CMK (cell line): Measurements from ENCODE around the gene KCNQ2.

Experiments used
- DNase-seq: peaks from one replicate; pipeline ENCODE4 v3.0.0-alpha.2; 2010; ENCODE audit warnings: low read depth

Gene KCNQ2

DNA sequence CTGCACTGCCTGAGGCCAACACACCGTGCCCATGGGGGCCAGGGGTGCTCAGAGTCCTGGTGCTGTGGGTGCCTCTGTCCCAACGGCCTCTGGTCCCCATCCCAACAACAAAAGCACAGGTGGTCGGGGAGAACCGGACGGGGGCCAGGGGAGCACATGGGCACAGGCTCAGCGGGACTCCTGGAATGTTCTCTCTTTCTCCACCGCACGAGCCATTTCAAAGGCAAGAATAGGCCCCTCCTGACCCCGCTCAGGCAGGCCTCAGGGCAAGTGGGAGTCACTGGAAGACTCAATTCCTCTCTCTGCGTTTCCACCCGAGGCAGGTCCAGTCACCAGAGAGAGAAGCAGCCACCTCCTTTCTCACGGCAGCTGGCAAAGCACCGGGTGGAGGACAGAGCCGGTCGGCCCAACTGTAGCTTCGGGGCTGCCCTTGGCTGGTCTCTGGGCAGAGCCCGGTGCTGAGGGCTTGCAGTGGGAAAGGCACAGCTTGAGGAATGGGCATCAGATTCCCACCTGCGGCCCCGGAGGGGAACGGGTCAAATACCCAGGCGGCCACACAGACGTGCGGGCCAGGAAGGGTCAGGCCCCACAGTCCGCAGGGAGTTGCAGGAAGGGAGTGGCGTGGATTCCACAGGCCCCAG, 55.2 kb downstream of the KCNQ2 start:
- DNase-seq = no peak

DNA sequence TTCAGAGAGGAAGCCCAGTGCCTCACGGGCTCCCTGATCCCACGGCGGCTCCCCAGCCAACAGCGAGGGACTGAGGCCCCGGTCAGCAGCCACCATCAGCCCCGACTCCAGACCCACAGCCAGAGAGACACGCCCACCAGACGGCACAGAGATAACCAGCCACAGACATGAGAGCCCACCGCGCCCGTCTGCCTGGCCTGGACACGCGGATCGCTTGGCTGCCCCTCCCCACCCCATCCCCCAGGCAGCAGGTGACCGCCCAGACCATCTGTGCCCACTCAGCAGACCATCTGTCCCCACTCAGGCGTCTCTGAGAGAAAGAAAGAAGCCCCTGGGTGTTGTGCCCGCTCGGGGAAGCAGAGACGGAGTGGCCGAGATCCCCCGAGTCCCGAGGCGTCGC, 55.8 kb downstream of the KCNQ2 start:
- no peak for DNase-seq

DNA sequence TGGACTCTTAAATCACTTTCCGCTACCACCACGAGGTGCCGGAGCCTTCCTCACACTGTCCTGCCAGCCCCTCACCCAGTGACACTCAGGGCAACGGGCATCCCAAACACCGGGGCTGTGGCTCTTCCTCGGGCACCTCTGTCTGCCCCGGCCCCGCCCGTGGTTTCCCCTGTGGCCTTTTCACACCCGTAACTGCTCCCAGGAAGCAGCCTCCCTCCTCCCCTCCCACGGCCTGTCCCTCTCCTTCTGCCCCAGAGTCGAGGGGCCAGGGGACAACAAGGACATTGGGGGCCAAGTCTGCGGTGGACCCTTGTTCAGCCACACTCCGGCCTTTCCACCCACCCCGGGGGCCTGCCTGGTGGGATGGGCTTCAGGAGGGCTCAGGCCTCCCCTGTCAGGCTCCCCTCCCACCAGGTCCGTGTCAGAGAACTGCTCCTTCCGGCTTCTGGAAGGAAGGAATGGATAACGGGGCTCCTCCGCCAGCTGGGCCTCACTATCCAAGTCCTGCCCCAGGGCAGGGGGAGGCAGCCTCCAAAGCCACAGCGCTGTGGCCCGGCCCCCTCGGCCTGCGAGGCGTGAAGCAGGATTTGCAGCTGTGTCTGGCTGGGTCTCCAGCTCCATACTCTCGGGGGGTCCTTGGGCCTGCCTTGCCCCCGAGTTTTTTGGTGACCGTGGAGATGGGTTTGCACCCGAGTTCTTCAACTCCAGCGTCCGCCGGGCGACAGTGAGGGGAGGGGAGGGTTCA, 56.6 kb downstream of the KCNQ2 start:
- DNase-seq = no peak

DNA sequence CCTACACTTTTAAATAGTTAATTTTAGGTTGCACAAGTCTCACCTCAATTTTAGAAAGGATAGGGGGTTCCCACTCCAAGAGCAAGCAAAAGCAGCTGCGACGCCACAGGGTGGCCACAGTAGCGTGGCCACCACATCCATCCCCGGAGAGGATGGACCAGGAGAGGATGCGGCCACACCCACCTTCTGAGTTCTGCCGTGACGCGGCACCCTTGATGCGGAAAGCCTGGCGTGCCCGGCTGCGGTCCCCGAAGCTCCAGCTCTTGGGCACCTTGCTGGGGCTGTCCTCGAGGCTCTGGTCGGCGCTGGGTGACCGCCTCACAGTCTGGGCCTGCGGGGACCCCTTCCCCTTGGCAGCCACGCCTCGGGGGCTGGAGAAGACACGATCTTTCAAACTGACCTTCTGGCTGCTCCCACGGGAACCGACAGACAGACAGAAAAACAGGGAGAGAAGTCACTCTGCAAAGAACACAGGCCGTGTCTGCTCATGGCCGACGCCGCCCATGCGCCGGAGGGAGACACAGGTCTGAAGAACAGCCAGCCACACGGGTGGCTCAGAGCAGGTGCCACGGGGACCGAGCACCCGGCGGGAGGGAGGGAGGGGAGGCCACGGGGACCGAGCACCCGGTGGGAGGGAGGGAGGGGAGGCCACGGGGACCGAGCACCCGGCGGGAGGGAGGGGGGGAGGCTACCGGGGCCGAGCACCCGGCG, 57.6 kb downstream of the KCNQ2 start:
- DNase-seq = no peak

DNA sequence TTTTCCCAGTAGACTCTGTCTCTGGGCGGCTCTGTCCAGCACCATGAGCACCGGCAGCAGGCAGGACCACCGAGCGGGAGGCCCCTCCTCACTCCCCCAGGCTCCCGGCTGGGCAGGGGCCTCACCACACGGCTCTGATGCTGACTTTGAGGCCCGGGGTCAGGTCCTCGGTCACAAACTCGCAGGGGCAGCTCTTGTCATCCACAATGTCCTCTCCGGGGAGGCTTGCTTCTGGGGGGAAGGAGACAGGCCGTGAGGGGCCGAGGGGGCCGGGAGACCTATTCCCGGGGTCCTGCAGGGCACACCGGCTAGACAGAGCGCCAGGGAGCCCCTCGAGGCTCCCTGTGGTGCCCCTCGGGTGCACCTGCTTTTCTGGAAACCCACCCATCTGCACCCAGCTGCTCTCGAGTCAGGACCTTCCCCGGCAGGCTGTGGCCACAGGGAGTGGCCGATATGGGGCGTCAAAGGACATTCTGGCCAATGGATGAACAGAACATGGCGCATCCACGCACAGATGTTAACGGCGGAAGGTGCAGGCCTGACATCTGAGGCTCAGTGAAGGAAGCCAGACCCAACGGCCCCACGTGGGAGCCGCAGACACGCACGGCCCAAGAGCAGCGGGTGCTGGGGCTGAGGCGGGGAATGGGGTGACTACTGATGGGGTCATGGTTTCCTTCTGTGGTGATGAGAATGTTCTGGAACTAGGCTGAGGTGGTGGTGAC, 58.3 kb downstream of the KCNQ2 start:
- no peak for DNase-seq

DNA sequence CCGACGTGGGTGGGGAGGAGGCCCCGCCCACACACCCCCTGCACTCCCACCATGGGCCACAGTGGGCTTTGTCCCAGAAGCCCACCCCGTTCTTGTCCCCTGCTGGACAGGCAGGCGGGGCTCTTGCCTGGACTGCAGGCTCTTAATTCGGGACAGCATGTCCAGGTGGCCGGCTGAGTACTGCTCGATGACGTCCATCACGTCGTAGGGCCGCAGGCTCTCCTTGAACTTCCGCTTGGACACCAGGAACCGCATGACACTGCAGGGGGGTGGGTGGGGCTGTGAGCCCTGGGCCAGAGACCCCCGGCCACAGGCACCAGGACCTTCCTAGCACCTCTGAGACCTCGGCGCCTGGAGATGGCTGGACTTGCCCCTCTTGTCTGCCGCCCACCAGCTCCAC, 59.1 kb downstream of the KCNQ2 start:
- no peak for DNase-seq

DNA sequence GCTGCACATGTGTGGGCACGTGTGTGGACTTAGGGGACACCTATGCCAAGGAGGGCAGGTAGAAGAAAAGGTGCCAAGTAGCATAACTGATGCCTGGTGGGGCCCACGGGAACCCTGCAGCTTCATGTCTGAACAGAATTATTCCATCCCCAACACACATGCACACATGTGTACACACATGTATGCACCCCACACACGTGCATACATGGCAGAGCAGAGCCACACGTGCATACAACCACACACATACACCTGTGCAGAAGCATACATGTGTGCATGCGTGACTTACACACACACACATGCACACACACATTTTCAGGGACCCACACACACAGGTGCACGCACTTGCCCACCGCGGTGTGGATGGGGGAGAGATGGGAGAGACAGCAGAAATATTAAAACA, 59.6 kb downstream of the KCNQ2 start:
- no peak for DNase-seq

DNA sequence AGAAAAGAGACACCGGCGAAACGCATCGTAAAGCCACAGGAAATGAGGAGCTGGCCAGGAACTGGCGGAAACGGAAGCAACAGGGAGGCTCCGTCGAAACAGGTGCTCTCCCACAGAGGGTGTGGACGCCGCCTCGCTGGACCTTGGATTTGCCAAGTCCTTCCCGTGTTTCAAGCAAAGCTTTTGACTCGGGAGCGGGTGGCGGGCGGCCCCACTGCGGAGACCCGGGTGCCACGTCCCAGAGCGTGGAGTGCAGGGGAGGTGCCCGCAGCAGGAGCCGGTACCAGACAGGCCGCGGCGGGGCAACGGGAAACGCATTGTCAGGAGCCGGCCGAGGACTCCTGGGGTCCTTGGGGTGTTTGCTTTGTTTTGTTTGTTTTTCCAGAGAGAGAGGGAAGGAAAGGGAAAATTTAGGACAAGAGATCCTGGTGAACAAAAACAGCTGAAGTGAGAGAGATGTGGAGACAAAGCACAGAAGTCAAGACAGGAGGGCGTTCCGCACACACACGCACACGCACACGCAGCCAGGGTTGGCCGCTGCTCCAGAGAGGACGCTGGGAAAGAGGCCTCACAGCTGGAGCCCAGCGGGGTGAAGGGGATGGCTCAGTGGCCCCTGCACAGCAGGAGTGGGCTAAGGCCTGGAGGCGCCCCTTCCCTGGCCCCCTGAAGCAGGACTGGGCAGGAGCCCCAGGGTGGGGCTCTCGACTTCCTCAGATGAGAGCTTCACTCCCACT, 60.4 kb downstream of the KCNQ2 start:
- DNase-seq = no peak

DNA sequence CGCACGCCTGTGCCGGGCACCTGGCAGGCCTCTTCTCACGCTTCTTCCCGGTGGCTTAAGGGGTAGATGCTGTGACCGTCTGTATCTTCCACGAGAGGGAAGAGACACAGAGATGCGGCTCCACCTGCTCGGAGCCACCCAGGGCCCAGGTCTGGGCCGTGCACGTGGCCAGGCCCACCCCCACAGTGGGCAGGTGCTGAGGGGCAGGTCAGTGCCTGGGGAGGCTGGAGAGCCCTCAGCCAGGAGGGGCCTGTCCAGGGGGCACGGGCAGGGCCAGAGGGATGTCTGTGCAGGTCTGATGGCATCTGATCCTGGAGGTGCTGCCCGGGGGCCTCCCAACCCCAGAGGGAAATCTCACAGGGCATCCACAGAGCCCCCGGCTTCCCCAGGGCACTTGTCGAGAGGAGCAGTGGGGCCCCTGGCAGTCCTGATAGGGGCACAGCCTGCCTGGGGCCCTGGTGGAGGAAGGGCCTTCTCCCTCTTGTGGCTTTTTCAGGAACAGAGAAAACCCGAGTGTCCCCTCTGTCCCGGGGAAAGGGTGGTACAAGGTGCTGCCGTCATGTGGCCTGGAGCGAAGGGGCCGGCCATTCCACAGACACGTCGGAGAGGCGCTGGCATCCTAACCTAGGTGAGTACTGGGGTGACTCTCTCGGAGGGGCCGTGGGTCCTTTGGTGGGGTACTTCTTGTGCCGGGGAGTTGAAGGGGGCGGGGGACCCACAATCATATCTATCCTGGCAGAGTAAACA, 61.1 kb downstream of the KCNQ2 start:
- DNase-seq = no peak

DNA sequence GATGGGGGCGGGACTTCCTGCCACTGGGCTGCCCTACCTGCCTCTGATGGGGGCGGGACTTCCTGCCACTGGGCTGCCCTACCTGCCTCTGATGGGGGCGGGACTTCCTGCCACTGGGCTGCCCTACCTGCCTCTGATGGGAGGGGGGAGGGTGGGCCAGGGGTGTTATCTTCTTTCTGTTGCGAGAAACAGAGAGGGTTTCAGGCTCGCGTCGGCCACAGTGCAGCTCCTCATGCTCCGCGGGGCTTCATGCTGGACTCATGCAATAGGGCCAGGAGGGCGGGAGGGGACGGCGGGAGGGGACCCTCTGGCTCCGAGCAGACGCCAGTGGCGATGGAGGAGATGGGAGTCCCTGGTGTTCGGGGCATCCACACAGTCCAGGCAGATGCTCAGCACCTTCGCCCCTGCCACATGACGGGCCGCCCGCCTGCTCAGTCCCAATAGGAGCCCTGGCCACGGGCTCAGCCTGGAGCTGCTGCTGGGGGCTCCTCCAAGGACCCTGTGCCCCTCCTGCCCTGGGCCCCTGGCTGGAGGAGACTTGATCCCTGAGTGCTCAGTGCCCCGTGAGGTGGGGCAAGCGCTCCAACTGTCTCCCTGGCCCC, 62.5 kb downstream of the KCNQ2 start:
- no peak for DNase-seq

DNA sequence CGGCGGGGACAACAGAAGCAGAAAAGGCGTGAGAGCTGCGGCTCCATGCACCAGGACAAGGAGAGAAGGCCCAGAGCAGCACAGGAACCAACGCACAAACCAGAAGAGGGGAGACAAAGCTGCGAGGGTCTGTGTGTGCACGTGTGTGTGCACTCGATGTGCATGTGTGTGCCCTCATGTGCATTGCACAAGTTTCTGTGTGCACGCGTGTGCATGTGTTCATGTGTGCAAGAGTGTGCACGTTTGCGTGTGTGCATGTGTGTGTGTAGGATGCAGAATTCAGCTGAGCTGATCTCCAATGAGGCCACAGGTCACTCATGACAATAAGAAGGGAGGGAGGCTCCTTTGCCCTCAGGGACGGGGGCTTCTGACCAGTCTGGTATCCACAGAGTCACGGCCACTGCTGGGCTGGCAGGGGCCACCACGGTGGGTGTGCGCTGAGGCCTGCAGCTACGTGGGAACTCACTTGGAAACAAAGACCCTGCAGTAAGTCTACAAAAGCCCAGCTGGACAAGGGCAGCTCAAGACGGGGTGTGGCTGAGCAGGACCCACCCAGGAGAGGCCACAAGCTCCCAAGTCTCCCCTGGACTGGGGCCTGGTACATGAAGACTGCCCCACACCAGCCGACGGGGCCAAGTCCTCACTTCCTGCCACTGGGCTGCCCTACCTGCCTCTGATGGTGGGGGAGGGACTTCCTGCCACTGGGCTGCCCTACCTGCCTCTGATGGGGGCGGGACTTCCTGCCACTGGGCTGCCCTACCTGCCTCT, 63.2 kb downstream of the KCNQ2 start:
- DNase-seq = no peak

DNA sequence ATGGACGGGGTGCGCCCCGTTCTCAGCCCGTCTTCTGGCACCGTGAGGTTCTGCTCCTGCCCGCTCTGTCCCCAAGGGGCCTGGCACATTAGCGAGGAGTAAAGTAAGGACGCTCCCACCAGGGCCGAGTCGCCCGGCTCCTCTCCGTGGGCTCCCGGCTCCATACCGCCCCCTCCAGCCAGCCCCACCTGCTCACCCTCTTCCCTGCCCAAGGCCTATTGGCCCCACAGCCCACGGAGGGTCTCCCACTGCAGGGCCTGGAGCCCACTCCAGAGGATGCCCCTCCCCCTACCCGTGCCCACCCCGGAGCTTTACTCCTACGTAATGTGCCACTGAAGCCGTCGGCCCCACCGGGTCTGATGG, 63.8 kb downstream of the KCNQ2 start:
- DNase-seq = no peak

DNA sequence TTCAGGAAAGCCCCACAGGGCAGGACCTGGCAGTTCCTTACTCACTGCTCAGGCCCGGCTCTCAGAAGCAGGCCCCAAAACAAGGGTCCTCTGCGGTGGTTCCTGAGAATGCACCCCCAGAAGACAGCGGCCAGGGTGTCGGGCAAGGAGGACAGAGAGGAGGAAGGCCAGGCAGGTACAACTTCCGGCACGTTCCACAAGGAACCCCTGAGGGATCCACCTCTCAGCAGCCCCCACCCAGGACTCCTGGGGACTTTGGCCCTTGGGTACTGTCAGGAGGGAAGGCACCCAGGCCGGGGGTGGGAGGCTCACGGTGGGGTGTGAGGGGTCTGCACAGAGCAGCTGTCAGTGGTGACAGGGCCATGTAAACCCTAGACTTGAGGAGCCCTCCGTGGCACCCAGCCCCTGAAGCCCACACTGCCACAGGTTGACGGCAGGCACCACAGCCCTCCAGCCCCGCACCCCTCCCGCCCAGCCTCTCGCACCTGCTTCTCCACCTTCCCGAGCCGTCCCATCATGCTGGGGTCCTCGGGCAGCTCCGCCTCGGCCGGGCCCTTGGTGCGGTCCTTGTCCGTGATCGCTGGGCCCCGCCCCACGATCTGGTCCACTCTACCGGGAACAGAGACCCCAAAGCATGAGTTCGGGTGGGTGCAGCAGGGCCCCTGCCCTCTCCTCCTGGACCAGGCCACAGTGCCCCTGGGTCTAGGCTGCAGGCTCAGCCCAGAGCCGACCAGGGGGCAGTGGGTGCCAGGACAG, 64.3 kb downstream of the KCNQ2 start:
- DNase-seq = no peak

DNA sequence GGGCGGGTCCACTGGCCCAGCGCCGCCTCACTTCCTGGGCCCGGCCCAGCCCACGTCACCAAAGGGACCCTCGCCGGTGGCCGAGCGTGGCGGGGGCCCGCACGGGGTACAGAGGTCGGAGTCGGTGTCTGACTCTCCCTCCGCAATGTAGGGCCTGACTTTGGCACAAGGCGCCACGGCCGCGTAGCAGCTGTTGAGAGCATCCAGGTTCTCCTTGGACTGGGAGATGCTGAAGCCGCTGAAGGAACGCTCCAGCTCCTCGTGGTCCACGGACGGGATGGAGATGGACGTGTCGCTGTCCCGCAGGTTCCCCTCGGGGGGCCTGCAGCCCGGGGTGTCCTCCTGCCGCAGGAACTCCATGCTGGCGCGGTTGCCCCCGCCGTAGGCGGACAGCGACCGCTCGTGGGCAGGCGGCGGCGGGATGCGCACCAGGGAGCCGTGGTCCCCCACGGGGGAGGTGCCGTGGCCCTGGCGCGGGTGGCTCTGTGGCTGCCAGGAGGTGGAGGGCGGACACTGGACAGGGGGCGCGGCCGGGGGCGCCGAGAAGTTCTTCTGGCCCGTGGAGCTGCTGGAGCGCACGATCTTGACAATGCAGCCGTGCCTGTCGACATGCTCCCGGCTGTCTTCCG, 65.7 kb downstream of the KCNQ2 start:
- DNase-seq = no peak

DNA sequence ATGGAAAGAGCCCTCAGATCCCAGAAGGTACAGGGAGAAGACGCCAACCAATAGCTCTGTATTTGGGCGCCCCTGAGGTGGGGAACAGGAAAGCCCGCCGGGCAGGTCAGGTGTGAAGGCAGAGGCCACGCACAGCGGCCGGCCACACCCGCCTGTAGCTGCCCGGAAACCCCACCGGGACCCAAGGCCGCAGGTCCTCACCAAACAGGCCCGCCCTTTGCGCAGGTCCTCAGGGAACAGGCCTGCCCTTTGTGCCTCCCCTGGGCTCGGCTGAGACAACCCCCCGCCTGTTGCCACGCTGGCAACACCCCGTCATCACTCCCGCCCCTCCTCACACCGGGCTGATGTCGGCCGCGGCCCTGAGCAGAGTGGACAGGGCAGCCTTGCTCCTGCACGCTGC, 66.4 kb downstream of the KCNQ2 start:
- DNase-seq = no peak

DNA sequence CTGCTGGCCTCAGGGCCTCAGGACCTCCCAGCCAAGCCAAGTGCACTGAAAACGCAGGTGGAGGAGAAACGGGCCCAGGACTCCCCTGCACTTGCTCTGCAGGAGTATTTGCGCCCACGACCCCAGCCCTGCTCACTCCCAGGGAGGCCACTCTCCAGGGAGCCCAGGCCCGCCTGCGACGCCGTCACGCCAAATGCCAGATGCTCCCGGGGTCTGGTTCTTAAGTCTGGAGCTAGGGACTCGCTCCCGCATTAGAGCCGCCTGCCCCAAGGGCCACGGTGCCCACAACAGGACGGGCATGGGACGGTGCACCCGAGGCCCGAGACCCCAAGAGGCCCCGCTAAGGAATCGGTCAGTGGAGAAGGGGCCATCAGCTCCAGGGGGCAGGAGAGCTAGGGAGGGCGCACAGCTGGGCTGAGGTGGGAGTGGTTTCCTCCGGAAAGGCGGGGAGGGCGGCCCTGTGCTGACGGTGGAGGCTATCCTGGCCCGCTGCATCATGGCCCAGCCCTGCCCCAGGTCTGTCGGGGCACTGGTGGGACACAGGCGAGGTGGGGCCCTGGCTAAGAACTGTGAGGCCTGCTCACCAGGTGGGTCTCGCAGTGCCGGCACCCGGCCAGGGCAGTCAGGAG, 67.2 kb downstream of the KCNQ2 start:
- DNase-seq = no peak

DNA sequence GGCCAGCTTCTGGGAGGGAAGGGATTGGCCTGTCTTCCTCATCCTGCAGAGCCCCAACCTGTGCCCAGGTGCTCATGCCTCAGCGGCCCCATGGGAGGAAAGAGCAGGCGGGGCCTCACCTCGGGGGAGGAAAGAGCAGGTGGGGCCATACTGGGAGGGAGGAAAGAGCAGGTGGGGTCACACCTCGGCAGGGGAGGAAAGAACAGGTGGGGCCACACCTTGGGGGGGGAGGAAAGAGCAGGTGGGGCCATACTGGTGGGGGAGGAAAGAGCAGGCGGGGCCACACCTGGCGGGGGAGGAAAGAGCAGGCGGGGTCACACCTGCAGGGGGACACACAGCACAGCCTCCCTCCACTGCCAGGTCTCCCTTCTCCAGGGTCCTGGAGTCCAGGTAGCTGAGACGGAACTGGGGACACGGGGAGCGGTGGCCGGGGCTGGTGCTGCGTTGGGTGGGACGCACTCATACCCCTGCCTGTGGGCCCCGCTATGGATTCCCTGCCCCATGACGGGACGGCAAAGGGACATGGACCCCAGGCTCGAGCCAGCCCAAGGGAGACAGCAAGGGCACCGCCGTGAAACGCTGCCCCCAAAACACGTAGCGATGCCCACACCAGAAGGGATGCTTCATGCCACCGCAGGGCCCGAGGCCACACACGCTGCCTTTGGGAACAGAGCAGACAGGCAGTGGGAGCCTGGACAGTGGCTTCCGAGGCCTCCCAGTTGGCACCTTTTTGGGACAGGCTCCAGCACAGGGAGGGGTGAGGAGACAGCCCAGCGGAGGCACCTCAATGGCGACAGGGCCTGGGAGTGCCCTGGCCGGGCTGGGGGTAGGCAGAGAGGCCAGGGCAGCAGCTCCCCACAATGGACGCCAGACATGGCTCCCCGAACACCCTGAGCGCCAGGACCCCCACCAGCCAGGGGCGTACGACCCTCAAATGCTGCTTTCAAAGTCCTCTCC, 68.0 kb downstream of the KCNQ2 start:
- DNase-seq = no peak
